Endometrium (tissue), 2 donors: Measurements from ENCODE around the gene HSPA9.

Source experiments
- FAIRE-seq: peaks from 2 replicates; lab custom pipeline; 2012; peaks lifted over from hg19 to GRCh38; lab: Jason Lieb, UNC
- donor health status: control.
- donor health status: control.

HSPA9 gene

GRCh38 chr5:138560971-138561370 is 14.2 kb downstream of the HSPA9 start:
- no peak for FAIRE-seq

- FAIRE-seq: no peak
These were observed 15.3 kb downstream of the HSPA9 start for GRCh38 chr5:138559937-138560336.

DNA sequence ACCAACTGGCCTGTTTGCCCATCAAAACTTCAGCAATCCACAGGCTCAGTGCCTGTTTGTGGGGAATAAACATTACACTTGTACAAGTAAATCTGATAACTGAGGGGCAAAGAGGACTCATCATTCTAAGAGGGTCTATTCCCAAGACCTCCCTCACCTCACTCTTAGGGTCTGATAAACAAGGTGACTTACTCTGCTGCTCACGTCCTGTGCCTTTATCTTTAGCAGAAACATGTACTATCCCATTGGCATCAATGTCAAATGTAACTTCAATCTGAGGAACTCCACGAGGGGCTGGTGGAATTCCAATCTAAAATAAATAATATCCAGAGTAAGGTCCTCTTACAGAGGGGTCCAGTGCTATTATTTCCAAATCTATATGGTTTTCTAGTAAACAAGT is 17.5 kb downstream of the HSPA9 start:
- no peak for FAIRE-seq

DNA sequence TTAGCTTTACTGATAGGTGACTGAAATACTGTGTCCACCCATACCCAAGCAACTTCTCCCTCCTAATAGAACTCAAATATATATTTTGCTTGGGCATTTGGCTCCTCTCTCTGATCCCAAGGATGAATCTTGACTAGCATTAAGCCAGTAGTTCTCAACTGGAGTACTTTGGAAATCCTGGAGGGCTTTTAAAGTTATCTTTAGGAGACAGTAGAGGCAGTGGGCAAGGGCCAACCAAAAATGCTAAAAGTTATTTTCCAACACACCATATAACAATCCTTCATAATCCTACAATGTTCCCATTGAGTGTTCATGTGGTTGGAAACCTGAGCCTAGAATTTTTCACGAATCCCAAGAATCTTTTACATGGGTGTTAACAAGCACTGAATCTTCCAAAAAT is 21.1 kb downstream of the HSPA9 start:
- FAIRE-seq: no peak

GRCh38 chr5:138553437-138554095 is 21.6 kb downstream of the HSPA9 start:
- FAIRE-seq: no peak

DNA sequence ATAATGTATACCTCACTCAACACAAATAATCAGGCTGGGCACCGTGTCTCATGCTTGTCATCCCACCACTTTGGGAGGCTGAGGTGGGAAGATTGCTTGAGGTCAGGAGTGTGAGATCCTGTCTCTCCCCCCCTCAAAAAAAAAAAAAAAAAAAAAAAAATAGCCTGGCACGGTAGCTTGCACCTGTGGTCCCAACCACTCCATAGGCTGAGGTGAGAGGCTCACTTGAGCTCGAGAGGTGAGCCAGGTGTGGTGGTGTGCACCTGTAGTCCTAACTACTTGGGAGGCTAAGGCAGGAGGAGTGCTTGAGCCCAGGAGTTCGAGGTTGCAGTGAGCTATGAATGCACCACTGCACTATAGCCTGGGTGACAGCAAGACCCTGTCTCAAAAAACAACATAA is 22.5 kb downstream of the HSPA9 start:
- FAIRE-seq: no peak

DNA sequence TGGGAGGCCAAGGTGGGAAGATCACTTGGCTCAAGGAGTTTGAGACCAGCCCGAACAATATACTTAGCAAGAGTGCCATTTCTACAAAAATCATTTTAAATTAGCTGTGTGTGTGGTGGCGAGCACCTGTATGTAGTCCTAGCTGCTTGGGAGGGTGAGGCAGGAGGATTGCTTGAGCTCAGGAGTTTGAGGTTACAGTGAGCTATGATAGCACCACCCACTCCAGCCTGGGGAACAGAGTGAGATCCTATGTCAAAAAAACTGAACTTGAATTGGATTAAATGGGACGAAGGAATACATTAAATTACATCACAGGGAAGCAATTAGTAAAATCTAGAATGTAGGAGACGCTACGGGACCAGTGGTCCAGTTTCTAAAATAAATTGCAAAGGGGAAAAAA is 25.8 kb downstream of the HSPA9 start:
- FAIRE-seq: no peak

DNA sequence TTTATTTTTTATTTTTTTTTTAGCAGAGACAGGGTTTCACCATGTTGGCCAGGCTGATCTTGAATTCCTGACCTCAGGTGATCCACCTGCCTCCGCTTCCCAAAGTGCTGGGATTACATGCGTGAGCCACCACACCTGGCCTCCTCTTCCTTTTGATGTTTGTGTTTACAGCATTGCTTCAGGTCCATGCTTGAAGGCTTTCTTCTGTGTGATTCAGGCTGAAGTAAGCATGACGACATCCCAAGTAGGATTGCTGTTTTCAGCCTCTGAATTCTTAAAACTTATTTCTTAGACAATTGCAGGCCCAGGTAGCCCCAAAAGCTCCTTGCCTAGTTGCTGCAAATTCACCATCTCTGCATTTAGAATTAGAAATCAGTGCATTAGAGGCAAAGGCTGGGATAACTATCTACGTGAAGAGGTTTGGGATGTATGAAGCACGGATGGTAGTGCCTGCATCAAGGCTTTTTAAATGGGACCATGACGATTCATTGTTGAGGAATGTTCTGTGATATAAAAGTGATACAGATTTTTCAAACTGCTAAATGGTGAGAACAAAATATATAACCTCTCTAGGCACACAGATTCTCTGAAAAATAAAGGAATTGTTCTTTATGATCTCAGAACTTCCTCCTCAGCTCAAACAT is 29.2 kb downstream of the HSPA9 start:
- no peak for FAIRE-seq

- FAIRE-seq: no peak
These were observed 30.7 kb downstream of the HSPA9 start for GRCh38 chr5:138544181-138545134.

- FAIRE-seq: no peak
These were observed 31.5 kb downstream of the HSPA9 start for GRCh38 chr5:138543730-138544104.

- peak; percentile 96 for FAIRE-seq
These were observed 32.1 kb downstream of the HSPA9 start, which contains the start of gene ETF1 for GRCh38 chr5:138542956-138543729. TSS of gene ETF1 (minus strand) at chr5:138543236. CDS start at chr5:138542918, 318 bp downstream.

- no peak for FAIRE-seq
These were observed 32.8 kb downstream of the HSPA9 start for GRCh38 chr5:138542180-138542955.

DNA sequence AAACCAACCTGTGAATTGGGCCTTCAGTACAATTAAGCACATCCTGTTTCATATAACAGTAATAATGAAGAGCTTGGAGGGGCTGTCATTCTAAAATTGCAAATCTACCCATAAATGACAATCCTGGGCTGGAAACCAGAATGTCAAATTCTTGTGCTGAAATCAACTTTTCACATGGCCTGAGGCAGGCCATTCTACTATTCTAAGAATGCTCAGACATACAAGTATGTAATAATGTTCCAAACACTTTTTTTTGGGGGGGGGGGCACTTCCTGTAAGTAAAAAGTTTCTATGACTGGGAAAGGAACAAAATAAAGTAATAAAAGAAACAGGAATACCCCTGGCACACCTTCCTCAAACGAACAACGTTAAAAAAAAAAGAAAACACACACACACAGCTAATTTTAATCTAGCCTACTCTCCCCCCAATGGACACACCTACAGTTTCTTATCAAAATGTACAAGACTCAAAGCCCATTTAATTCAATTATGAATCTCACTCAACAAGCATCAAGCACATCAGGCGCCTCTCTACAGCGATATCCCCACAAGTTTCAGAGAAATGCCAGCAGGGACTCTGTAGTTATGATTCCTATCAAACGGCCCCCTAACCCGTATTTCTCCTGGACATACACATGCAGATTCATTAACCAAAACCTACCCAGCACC is 33.6 kb downstream of the HSPA9 start:
- FAIRE-seq: no peak

GRCh38 chr5:138539791-138540190 is 35.4 kb downstream of the HSPA9 start:
- no peak for FAIRE-seq

DNA sequence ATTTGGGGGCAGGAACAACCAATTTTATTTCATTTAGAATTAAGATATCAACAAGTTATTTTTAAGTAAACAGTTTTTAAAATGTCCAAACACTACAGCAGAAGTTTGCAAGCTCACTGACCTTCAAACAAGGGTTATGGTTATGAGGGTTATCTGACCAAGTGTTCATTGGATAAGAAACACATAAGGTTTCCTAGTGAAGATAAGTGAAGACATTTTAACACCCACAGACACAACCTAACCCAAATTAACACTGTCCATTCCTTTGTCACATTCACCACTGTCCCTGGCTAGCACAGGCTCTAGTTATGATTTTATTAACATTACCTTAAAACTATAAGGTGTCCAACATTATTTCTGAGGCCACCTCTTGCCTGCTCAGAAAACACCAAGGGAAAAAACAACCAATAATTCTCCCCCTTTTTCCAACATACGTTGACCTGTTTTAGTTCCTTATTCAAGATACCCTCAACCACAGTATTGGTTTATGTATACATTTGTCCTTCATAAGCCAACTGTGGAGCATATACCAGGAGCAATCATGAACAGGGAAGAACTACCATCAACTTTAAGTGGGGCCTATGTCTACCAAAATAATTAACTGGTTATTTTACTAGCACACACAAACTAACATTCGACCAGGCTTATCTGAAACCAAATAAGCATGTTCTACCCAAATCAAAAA is 36.1 kb downstream of the HSPA9 start:
- no peak for FAIRE-seq

GRCh38 chr5:138536665-138537315 is 38.4 kb downstream of the HSPA9 start:
- no peak for FAIRE-seq

GRCh38 chr5:138536215-138536614 is 39.0 kb downstream of the HSPA9 start:
- no peak for FAIRE-seq

GRCh38 chr5:138533973-138534941 is 40.9 kb downstream of the HSPA9 start:
- FAIRE-seq: no peak
